DMS153 treated with DMSO at 0.1 percent for 48 hours (cell line): ENCODE measurements around the gene ST6GALNAC2.
A peak's percentile ranks its signal among the peaks of the same experiment; 100 is the strongest.
"Not testable (repeated sequence)": the region's sequence is repeated elsewhere in the genome, so short reads cannot be mapped to it uniquely, and the experiment has no call there.

Experiments used
- DNase-seq: peaks from one replicate; lab custom pipeline; 2025; ENCODE audit not compliant: unreplicated experiment; lab: John Stamatoyannopoulos, UW

Gene ST6GALNAC2

DNA sequence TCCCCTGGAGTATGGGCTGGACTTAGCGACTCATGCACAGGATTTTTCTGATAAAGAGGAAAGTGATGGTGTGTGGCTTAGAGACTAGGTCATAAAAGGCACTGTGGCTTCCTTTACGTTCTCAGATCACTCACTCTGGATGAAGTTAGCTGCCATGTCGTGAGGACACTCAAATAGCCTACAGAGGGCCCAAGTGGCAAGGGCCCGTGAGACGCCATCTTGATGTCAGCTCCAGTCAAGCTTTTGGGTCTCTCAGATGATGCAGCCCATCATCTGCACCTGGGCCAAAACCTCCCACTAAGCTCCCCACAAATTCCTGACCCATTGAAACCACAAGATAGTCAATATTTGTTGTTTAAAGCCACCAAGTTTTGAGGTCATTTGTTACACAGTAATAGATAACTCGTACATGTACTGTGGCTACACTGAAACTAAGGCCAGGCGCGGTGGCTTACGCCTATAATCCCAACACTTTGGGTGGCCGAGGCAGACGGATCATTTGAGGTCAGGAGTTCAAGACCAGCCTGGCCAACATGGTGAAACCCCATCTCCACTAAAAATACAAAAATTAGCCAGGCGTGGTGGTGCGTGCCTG, 14.7 kb downstream of the ST6GALNAC2 start:
- DNase-seq = no peak

DNA sequence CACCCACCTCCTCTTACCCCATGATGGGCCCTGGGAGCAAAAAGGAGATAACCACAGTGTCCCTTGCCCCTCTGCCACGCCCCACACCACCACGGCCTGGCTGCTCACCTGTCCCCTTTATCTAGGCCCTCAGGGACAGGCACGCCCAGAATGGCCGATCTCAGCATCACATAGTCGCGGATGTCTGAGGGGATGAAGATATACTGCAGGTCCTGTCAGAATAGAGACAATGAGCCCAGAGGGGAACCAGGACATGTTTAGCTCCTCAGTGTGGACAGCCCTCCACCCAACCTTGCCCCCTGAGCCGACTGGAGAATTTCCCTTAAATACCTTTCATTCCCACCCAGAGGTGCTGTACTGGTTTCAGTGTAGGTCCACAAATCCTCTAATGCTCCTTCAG, 15.2 kb downstream of the ST6GALNAC2 start:
- no peak for DNase-seq

DNA sequence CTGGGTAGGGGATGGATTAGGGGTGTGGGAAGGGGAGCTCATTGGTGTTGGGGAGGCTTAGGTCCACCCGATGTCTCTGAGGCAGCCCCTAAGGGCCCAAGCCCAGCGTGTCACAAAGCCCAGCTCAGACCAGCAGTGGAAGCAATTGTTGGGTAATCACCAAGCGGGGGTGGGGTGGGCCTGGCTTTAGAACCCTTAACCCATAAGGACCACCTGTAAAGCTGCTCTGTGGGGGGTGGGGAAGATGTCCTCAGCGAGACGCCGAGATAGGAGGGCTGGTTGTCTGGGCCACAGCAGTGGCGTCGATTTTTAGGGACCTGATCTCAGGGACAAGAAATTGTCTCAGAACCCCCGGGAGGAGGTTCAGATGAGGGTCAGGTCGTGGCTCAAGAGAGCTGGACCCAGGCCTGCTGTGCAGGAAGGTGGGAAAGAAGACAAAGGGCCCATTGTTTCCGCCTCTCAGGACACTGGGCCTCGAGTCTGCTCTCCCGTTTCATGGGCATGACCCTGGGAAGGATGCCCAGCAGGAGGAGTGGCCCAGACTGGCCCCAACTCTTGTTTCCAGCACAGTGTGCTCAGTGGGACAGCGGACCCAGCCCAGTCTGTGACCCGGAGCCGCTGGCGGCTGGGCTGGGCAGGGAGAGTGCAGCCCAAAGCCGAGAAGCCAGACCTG, 15.9 kb downstream of the ST6GALNAC2 start:
- DNase-seq = no peak

DNA sequence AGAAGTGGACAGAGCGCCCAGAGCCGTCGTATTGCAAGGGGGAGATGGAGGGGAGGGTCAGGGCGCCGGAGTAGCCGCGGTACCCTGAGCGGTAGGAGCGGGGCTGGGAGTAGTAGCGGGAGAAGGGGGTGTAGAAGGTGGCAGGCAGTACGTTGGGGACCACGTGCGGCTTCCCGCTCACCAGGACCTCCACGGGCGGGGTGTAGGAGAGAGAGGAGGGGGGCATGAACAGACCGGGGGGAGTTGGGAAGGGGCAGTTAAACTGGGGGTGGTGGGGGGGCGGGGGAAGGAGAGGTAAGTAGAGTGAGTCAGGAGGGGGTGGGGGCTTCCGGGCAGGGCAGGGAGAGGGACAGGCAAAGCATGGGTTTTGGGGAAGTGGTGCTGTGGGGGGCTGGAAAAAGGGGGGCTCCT, 16.8 kb downstream of the ST6GALNAC2 start:
- DNase-seq = no peak

DNA sequence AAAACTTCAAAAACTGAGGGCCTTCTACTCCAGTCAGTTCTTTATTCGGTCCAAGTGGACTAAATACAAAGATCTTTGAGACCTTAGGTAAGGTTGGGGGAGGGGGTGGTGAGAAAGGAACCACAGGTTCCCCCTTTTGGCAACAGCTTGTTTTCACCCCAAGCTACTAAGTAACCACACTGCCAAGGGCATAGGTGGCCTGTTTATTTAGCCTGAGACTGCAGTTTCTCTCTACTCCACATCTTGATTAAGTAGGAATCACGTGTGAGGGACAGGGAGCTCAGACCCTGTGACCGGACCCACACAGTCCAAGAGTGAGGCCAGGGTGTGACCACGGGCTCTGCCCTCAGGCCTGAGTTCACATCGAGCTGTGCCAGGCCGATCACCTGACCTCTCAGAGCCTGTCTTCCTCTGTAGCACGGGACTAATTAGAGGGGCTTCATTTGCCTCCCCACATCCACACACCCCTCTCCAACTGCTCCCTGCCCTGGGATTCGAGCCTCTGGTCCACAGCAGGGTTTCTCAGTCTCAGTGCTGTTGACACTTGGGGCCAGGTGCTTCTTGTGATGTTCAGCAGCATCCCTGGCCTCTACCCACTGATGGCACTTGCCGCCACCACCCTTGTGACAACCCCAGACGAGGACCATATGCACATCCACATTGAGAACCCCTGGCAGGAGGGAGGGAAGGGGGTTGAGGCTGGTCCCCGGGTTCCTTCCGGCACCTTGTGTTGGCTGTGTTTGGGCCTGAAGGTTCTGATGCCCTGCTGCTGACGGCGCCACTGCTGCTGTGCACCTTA, 17.8 kb downstream of the ST6GALNAC2 start:
- DNase-seq = no peak

DNA sequence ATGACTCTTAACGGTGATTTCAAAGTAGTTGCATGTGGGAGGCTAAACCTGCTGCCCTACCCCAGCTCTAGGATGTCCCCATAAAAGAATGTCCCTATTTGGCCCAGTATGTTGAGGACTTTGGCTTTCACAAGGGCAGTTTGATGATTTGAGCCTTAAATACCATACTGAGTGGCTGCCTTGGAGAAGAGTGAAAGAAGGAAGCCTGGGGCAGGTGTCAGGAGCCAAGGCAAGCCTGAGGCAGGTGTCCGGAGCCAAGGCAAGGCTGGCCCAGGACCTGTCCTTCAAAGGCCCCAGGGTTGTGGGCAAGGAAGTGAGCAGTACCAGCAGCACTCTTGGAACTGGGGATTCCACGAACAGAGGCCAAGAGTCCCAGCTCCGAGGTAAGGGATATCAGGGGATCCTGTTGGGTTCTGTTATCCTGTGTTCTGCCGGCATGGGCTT, 18.6 kb downstream of the ST6GALNAC2 start:
- no peak for DNase-seq

DNA sequence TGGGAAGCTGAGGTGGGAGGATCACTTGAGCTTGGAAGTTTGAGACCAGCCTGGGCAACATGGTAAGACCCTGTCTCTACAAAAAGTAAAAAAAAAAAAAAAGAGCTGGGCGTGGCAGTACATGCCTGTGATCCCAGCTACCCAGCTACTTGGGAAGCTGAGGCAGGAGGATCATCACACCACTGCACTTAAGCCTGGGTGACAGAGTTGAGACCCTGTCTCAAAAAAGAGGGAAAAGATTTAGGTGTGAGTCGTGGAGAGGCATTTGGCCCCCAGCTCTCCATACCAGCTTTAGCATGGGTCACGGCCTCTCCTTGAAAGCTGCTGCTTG, 19.1 kb downstream of the ST6GALNAC2 start:
- DNase-seq = no peak

DNA sequence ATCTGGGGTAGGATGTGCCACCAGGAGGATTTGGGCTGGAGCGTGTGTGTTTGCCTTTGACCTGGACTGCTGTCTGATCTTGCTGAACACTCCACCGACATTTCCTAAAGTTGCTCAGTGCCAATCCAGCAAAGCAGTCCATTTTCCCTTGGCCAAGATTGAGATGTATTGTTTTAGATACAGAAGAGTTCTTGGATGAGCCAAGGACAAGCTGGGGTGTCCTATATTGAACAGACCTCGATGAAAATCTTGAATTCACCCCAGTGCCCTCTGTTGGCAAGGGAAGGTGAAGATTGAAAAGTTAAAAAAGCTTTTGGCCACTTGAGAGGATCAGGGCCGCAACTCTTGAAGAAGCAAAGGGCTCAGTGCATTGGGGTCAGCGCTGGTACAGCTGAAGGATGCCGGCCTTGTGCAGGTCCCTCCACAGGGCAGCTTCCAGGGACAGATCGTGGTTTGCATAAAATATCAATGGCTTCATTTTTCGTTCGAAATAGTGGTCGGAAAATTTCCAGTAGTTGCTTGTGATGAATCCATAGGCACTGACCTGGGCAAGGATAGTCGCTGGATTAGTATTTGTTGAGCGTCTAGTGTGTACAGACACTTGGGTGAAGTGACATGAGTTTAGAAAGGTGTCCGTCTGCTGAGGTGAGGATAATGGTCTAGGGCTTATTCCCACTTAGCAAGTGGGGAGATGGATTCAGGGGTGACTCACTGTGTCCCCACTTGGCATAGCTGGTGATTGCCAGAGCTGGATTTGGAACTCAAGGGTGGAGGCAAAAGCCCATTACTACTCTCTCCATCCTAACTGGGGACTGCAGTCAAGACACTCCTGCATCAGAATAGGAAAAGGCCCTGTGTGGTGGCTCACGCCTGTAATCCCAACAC, 19.7 kb downstream of the ST6GALNAC2 start:
- no peak for DNase-seq

DNA sequence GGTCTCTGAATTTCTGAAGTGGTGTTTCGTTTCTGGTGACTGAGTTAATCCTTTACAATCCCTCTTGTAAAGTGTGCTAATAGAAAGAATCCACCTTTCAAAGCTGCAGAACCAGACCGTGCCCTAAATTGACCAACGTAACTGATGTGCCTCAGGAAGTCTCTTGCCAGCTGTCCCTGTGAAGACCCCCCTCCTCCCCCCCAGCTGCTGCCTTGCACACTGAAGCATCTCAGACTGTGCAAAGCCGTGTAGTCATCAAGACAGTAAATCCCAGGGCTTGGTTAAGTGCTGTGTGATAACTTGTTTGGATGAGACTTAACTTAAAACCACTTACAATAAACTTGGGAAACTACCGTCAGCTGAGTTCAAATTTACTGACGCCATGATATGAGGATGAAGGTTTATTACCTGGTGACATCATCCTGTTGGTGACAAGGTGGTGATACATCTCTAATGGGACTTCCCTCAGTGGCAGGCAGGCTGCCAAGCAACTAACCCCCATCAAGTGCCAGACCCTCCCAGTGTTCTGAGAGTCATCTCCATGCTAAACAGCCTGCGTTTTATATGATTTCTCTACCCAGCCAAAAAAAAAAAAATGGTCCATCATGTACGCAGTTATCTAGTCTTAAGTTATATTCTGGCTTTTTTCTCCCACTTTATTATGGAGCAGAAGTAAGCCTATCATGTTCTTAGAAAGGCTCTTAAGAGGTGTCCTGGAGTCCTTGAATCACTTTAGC, 20.5 kb downstream of the ST6GALNAC2 start:
- not testable (repeated sequence) for DNase-seq

DNA sequence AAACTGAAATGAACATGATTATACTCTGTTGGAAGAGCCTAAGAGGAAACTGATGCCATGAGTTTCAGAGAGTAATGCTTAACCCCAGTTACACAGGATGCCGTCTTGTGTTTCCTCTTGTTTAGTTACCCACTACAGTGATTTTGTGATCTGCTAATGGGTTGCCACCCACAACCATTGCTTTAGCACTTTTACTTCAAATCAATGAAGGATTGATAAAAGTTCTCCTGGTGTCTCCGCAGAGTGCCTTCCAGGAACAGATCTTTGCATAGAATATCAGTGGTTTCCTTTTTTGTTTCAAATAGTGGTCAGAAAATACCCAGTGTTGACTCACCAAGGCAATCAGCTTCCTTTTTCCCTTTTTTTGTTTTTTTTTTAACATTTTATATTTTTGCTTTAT, 22.3 kb downstream of the ST6GALNAC2 start:
- not testable (repeated sequence) for DNase-seq

DNA sequence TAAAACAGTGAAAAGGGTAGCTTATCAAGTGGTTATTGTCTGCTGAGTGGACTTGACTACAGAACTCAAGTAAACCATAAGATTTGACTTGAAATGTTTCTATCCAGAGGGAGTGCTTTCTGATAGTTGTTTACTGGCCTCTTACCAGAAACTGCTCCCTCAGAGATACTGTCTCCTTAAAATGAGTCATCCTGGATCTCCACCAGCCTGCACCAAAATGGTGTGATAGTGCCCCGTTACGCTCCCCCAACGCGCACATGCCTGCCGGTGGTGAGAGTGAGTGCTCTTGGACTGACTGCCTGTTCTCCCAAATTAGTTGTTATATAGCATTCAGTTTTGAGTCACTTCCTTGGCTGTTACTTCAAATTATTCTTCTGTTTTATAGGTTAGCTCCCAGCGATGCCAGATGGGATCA, 22.9 kb downstream of the ST6GALNAC2 start:
- DNase-seq = no peak

DNA sequence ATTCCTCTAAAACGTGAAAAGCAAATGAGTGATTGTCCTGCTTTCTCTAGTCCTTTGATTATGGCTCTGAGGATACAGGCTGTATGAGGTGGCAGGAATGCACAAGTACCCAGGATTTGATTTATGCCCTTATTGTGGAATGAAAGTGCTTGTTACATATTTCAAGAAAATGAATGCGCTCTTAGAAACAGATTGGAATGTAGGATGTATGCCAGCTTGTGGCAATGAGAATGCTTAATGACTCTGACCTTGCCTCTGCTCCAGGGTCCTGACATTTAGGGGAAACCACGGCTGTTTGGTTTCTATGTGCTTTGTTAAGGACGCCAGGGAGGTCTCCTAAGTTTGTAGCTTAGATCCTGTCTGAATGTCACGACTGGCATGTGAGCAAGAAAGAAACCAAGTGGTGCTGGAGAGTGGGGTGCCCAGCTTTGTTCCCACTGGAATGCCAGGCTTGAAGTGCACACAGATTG, 23.8 kb downstream of the ST6GALNAC2 start:
- no peak for DNase-seq

DNA sequence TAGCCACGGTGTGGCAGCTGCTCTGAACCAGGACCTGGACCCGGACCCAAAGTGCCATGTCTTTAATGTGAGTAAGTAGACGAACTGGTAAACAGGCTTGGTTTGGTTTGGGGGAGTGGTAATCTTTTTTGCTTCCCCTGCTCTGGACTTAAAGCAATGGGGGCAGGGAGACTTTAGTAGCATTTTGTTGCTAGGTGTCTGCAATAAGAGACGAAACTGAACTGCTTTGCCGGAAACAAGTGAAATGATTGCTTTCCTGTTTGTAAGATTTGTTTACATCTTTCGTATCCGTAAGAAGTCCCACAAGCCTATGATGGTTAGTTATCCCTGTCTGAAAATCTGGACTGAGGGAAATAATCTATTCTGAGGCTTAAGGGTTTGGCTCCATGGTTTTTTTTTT, 24.3 kb downstream of the ST6GALNAC2 start:
- no peak for DNase-seq

DNA sequence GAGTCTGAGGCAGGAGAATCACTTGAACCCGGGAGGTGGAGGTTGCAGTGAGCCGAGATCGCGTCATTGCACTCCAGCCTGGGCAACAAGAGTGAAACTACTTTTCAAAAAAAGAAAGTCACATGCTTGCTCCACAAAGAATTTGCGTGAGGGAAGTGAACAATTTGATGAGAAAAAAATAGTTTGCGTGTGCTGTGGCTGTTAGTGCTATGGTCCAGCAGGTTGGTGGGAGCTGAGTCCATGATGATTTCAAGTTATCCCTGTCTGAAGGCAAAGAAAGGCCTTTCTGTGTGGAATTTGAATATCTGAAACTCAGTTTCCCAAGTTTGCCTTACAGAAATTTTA, 24.8 kb downstream of the ST6GALNAC2 start:
- no peak for DNase-seq

DNA sequence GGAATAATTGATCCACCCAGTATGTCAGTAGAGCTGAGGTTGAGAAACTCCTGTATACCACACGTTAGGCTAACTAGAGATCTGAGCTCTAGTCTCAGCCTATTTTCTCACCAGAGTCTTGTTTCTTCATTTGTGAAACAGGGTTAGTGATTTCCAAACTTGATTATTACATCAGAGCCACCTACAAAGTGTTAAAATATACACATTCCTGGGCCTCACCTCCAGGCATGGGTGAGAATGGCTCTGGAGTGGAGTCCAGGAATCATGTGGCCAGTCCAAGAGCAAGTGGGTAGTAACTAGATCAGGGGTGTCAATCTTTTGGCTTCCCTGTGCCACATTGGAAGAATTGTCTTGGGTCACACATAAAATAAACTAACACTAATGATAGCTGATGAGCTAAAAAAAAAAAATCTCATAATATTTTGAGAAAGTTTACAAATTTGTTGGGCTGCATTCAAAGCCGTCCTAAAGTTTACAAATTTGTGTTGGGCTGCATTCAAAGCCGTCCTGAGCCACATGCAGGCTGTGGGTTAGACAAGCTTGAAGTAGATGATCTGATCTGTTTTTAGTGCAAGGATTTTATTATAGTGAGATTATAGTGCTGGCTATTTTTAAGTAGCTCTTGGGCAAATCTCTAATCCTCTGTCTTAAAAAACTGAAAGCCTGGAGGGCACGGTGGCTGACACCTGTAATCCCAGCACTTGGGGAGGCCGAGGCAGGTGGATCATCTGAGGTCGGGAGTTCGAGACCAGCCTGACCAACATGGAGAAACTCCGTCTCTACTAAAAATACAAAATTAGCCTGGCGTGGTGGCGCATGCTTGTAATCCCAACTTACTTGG, 25.4 kb downstream of the ST6GALNAC2 start:
- no peak for DNase-seq

DNA sequence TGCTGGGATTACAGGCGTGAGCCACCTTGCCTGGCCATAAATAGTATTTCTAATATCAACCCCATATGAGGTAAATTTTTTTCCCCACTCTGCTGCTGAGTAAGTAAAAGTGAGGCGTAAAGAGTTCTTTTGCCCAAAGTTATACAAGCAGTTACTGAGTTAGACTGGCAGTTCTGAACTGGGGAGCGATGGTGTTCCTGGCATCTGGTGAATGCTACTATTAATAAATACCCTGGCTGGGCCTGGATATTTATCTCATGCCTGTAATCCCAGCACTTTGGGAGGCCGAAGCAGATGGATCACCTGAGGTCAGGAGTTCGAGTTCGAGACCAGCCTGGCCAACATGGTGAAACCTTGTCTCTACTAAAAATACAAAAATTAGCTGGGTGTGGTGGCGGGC, 26.2 kb downstream of the ST6GALNAC2 start:
- DNase-seq = not testable (repeated sequence)

DNA sequence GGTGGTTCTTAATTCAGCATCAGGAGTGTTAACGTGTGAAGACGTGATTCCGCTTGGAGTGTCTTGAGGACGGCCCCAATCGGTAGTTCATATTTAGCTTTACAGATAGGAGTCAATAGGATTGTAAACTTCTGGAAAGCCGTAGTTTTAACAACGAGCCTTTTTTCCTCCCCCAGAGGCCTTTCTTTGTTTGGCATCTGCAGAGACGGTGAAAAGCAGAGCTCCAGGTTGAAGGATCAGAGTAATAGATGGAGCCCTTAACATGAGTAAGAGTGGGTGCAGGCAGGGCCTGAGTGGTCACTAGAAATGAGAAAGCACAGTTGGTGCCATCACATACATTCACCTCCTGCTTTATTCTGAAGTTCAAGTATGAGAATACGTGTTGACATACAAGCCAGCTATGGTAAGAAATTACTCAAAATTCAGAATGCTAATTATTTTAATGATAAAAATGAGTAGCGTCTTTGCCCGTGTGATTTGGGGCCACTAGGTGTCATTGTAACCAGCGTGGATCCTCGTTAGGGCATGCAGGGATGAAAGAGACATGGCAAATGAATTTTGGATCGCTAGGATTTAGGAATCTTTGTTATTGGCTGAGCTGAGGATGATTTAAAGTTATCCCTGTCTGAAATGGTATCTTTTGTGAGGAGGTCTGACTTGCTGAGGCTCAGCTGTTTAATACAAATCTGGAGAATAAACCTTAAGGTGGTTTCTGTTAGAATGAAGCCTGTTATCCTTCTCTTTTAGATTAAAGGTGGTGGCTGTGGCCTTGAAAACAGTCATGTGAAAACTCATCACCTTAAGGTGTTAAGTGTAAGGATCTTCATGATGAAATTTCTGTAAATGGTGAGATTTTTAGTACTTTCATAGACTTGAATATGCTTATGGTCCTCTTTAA, 27.2 kb downstream of the ST6GALNAC2 start:
- DNase-seq = no peak

DNA sequence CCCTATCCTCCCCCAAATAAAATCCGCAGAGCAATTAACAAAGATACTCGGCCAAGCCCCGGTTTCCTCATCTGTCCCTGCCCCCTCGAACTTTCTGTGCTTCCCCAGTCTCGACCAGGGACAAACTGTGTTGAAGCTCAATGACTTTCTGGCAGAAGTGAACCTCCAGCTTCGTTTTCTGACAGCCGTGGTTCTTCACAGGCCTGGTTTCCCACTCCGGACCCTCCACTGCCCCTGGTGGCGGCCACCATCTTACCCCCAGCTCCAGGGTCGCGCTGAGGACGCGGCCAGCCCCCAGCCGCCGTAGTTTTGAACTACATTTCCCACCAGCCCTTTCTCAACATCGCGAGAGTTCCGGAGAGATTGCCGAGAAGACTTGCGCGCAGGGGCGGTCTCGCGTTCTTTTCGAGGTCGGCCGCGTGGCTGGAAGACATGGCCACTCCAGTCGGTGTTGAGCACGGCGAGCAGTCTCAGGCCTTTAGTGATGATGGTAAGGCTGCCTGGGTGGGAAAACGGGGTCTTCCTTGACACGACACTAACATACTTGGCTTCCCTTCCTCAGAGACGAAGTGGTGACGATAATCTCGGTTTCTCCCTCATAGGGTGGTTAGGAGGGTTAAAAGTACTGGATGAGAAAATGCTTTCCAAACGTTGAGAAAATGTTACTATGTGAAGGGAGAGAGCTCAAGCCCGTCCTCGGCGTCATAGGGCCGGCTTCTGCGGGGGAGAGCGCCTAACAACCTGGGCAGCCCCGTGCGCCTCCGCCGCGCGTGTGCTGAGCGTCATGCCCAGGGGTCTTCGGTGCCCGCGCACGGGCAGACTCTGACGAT, 28.1 kb downstream of the ST6GALNAC2 start:
- peak; percentile 89 for DNase-seq
